Bronchial epithelial cell (primary cell): Measurements from ENCODE around the gene CBR4. TPM values are rescaled to one million over a fixed set of nuclear protein-coding genes. Genes with fewer than 3 reads are reported as not detected.
"Not testable (repeated sequence)": the region's sequence is repeated elsewhere in the genome, so short reads cannot be mapped to it uniquely, and the experiment has no call there.

Source experiments
- DNase-seq: peaks from one replicate; pipeline ENCODE4 v3.0.0-alpha.2; 2010; ENCODE audit warnings: low read depth
- FAIRE-seq: peaks from 2 replicates; lab custom pipeline; 2011; peaks lifted over from hg19 to GRCh38; lab: Jason Lieb, UNC
- H3K27me3 ChIP-seq: 2 replicates; pipeline ENCODE4 v1.5.1; 2011; ENCODE audit warnings: low read length; ENCODE audit not compliant: control insufficient read depth, insufficient read depth
- H3K36me3 ChIP-seq: 2 replicates; pipeline ENCODE4 v1.5.1; 2011; ENCODE audit warnings: low read length; ENCODE audit not compliant: control insufficient read depth, insufficient read depth
- H3K4me3 ChIP-seq: 2 replicates; pipeline ENCODE4 v1.5.1; 2011; ENCODE audit warnings: mild to moderate bottlenecking, low read depth, low read length, control low read depth
- total RNA-seq: library from RNA; depleted of rRNA; stranded (reverse); fragments of >200 nt; gene quantifications from 2 replicates; pipeline ENCODE4 v1.2.1, GENCODE V29; 2014
- TF ChIP-seq, protein P1 (sequence below): IDR thresholded peaks from 2 replicates; pipeline ENCODE4 v1.5.1; 2011; ENCODE audit warnings: mild to moderate bottlenecking, moderate library complexity, low read length, control low read depth, inconsistent platforms; ENCODE audit not compliant: insufficient read depth, severe bottlenecking

CBR4 gene
- total RNA-seq, 1 donor from 2014 or later, result 9.5 TPM

DNA sequence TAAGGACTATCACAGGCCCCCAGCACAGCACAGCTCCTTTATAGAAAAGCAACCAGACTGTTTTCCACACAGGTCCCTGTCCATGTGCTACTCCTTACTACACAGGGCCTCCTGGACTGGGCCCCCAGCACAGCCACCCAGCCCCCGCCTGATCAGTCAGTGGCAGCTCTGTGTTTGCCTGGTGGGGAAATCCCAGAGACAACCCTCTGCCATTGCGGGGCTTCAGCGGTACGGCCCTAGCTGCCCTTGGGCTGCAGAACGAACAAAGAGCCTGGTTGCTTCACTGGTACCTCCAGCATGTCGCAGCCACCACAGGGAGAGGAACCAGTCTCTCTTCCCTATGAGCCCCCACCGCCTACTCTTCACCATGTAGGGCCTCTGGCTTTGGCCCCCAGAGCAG, 30.7 kb downstream of the CBR4 start:
- no peak for DNase-seq
- TF ChIP-seq, protein P1, sequence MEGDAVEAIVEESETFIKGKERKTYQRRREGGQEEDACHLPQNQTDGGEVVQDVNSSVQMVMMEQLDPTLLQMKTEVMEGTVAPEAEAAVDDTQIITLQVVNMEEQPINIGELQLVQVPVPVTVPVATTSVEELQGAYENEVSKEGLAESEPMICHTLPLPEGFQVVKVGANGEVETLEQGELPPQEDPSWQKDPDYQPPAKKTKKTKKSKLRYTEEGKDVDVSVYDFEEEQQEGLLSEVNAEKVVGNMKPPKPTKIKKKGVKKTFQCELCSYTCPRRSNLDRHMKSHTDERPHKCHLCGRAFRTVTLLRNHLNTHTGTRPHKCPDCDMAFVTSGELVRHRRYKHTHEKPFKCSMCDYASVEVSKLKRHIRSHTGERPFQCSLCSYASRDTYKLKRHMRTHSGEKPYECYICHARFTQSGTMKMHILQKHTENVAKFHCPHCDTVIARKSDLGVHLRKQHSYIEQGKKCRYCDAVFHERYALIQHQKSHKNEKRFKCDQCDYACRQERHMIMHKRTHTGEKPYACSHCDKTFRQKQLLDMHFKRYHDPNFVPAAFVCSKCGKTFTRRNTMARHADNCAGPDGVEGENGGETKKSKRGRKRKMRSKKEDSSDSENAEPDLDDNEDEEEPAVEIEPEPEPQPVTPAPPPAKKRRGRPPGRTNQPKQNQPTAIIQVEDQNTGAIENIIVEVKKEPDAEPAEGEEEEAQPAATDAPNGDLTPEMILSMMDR, result no peak
- no peak for FAIRE-seq
- Histone ChIP-seq H3K27me3 (no peaks in the 10 kb centered on the region), H3K36me3 (peaks cover 13% of the 10 kb centered on the region), H3K4me3 (no peak overlapping the region)

DNA sequence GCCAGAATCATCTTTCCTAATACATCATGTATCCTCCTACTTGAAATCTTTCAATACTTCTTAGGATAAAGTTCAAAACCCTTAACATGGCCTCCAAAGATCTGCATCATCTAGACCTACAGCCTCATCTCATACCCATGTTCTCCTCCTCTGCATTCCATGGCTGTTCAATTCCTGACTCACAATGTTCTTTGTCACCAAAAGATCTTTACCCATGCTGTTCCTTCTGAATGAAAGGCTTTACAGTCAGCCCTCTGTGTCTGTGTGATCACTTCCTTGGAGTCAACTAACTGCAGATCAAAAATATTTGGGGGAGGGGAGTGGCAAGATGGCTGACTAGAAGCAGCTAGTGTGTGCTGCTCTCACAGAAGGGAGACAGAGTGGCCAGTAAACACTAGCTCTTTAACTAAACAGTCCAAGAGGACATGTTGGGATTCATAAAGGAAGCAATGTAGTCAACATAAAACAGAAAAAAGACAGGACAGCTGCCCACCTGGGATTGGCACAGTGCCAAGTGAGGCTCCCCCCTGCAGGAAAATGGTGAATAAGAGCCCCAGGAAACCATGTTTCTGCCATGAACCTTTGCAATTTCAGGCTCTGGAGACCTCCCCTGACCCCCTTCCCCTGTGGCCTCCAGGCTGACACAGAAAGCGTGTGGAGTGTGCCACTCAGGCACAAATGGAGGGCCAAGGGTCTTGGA, 31.9 kb downstream of the CBR4 start:
- no peaks in the 10 kb centered on the region for H3K27me3 ChIP-seq
- DNase-seq (peak; percentile 15), FAIRE-seq (no peak)
- peaks cover 12% of the 10 kb centered on the region for H3K36me3 ChIP-seq
- TF ChIP-seq, protein P1, result no peak
- H3K4me3 ChIP-seq, result no peak overlapping the region

DNA sequence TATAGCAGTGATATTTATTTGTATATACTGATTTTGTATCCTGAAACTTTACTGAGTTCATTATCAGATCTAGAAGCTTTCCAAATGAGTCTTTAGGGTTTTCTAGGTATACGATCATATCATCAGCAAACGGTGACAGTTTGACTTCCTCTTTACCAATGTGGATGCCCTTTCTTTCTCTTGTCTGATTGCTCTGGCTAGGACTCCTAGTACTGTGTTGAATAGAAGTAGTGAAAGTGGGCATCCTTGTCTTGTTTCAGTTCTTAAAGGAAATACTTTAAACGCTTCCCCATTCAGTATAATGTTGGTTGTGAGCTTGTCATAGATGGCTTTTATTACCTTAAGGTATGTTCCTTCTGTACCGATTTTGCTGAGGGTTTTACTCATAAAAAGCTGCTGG, 37.5 kb downstream of the CBR4 start:
- no peak overlapping the region for H3K4me3 ChIP-seq
- FAIRE-seq, result no peak
- H3K27me3 ChIP-seq, result no peaks in the 10 kb centered on the region
- DNase-seq, result no peak
- TF ChIP-seq, protein P1, result no peak
- H3K36me3 ChIP-seq, result peaks cover 6% of the 10 kb centered on the region

GRCh38 chr4:168960716-168961115, 49.3 kb downstream of the CBR4 start:
- DNase-seq, result no peak
- no peak overlapping the region for H3K4me3 ChIP-seq
- no peaks in the 10 kb centered on the region for H3K36me3 ChIP-seq
- H3K27me3 ChIP-seq, result no peaks in the 10 kb centered on the region
- FAIRE-seq, result no peak
- TF ChIP-seq, protein P1, result no peak

DNA sequence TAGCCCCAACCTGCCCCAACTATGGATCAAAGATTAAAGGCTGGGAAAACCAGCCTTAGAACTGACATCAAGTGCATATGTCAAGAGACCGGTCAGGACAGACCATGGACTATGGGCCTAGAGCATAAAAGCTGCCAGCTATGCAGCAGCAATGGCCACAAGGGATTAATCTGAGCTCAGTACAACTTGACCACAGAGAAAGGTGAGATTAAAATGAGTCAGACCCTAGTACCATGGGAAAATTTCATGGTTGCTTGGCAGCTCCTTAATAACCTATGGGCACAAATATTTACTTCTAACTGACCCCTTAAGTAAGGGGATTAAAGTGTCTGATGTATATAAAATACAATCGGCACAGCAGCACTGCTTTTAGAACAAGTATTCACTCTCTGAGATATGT, 54.4 kb downstream of the CBR4 start:
- Histone ChIP-seq H3K4me3 (no peak overlapping the region), H3K27me3 (no peaks in the 10 kb centered on the region), H3K36me3 (no peaks in the 10 kb centered on the region)
- FAIRE-seq (no peak), DNase-seq (peak; percentile 13)
- TF ChIP-seq, protein P1, result no peak

- peak; percentile 36 for FAIRE-seq
These were observed 57.2 kb downstream of the CBR4 start for GRCh38 chr4:168952821-168953246.

More at GRCh38 chr4:168952821-168953246, 57.2 kb downstream of the CBR4 start:
- H3K4me3 ChIP-seq, H3K36me3 ChIP-seq, H3K27me3 ChIP-seq: not testable (repeated sequence)
- peak; percentile 78 for DNase-seq
